Liver (tissue), 3 donors: Measurements from ENCODE around the gene CARS1.

Experiments used
- FOXA1 ChIP-seq: IDR thresholded peaks from 2 replicates; pipeline ENCODE4 v1.6.1; 2016; ENCODE audit warnings: antibody characterized with exemption
- FOXA2 ChIP-seq: IDR thresholded peaks from 2 replicates; pipeline ENCODE4 v1.6.1; 2016; ENCODE audit warnings: antibody characterized with exemption
- JUND ChIP-seq, 2 donors: IDR thresholded peaks; 2 replicates each; pipeline ENCODE4 v1.6.1; 2016; ENCODE audit warnings: antibody characterized with exemption in 2 of 2
- REST ChIP-seq: IDR thresholded peaks from 2 replicates; pipeline ENCODE4 v1.6.1; 2016; ENCODE audit warnings: antibody characterized with exemption, mild to moderate bottlenecking
- RXRA ChIP-seq, 2 donors: IDR thresholded peaks; 2 replicates each; pipeline ENCODE4 v1.6.1; 2017 to 2018; ENCODE audit warnings: antibody characterized with exemption in 2 of 2, mild to moderate bottlenecking in 1 of 2
- SP1 ChIP-seq: IDR thresholded peaks from 2 replicates; pipeline ENCODE4 v1.6.1; 2018; ENCODE audit warnings: antibody characterized with exemption, mild to moderate bottlenecking
- TAF1 ChIP-seq: conservative IDR thresholded peaks from 2 replicates; pipeline ENCODE4 v1.6.1; 2016; ENCODE audit warnings: antibody characterized with exemption, mild to moderate bottlenecking
- TF ChIP-seq, protein P1 (sequence below): fragments of 150-350 bp; IDR thresholded peaks from 2 replicates; pipeline ENCODE4 v1.5.1; 2017; ENCODE audit warnings: improper control_type of control experiment, low read depth, low read length; ENCODE audit not compliant: missing input control
- TF ChIP-seq, protein P2 (sequence below): IDR thresholded peaks from 2 replicates; pipeline ENCODE4 v1.6.1; 2016; ENCODE audit warnings: antibody characterized with exemption
- TF ChIP-seq, protein P3 (sequence below): IDR thresholded peaks from 2 replicates; pipeline ENCODE4 v1.6.1; 2016; ENCODE audit warnings: antibody characterized with exemption
- donor health status: healthy.
- donor health status: healthy.

- TF ChIP-seq, protein P1, sequence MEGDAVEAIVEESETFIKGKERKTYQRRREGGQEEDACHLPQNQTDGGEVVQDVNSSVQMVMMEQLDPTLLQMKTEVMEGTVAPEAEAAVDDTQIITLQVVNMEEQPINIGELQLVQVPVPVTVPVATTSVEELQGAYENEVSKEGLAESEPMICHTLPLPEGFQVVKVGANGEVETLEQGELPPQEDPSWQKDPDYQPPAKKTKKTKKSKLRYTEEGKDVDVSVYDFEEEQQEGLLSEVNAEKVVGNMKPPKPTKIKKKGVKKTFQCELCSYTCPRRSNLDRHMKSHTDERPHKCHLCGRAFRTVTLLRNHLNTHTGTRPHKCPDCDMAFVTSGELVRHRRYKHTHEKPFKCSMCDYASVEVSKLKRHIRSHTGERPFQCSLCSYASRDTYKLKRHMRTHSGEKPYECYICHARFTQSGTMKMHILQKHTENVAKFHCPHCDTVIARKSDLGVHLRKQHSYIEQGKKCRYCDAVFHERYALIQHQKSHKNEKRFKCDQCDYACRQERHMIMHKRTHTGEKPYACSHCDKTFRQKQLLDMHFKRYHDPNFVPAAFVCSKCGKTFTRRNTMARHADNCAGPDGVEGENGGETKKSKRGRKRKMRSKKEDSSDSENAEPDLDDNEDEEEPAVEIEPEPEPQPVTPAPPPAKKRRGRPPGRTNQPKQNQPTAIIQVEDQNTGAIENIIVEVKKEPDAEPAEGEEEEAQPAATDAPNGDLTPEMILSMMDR = no peak
- TF ChIP-seq JUND (IDR thresholded peaks at IDR 0.05) = no peak
- TF ChIP-seq, protein P2, sequence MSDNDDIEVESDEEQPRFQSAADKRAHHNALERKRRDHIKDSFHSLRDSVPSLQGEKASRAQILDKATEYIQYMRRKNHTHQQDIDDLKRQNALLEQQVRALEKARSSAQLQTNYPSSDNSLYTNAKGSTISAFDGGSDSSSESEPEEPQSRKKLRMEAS = no peak
- no peak for TF ChIP-seq RXRA (IDR thresholded peaks at IDR 0.05)
- no peak for TF ChIP-seq REST
- no peak for TF ChIP-seq FOXA1
- no peak for TF ChIP-seq FOXA2
- no peak for TF ChIP-seq SP1
- TF ChIP-seq TAF1 = no peak
- TF ChIP-seq, protein P3, sequence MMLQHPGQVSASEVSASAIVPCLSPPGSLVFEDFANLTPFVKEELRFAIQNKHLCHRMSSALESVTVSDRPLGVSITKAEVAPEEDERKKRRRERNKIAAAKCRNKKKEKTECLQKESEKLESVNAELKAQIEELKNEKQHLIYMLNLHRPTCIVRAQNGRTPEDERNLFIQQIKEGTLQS = no peak
Observed at GRCh38 chr11:3022982-3023381, 34.2 kb downstream of the CARS1 start.
